GM12874 (cell line): Measurements from ENCODE around the gene CCDC27.

Experiments used
- CTCF ChIP-seq: IDR thresholded peaks from 2 replicates; pipeline ENCODE4 v1.5.1; 2011; ENCODE audit warnings: low read depth, mild to moderate bottlenecking, control low read depth, low read length, moderate library complexity; ENCODE audit not compliant: insufficient read depth

Gene CCDC27

DNA sequence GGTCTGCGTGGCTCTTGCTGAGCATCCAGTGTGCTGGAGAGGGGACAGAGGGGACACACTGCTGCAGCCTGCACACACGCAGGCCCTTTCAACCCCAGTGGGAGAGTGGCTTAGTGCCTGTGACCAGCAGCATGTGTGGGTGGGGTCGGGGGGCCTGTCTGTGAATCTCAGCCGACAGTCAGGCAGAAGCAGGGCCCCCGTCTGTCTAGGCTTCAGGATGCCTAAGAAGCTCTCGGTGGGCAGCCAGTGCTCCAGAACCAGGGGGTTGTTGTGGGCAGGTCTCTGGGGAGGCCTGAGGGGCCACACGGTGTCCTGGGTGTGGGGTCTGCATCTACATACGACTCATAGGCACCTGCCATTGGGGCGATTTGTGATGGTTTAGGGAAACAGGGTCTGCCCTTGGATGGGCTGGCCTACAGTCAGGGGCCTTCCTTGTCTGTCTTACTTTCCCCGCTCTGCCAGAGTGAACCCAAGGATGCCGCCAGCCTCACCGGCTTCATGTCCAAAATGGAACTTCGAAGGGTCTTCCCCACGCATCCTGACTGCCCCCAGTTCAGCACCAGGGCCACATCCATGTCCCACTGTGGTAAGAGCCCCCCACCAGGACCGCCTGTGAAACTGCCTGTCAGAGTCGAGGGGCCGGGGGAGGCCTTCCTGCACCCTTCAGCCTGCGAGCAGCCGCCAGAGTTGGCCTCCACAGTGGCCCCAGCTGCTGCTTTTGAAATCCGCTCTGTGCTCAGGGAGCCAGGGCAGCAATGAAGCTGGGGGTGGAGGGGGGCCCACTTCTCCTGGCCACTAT, 1.6 kb downstream of the CCDC27 start:
- TF ChIP-seq CTCF = no peak

DNA sequence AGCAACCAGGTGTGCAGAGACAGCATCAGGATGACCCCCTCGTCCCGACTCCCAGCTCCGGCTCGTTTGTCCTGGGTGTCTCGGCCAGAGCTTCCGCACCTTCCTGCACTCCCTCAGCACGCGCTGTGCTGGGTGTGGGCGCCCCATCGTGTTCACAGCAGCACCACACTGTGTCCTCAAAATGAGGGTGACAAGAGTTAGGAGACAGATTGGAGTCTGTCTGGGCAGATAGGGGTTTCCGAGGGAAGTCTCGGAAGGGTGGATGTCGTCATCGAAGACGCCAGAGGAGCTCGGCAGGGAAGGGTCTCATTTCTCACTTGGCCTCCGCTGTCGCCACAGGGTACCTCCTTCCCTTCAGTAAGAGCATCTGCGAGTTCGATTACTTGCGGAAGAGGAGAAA, 4.1 kb downstream of the CCDC27 start:
- TF ChIP-seq CTCF = no peak

DNA sequence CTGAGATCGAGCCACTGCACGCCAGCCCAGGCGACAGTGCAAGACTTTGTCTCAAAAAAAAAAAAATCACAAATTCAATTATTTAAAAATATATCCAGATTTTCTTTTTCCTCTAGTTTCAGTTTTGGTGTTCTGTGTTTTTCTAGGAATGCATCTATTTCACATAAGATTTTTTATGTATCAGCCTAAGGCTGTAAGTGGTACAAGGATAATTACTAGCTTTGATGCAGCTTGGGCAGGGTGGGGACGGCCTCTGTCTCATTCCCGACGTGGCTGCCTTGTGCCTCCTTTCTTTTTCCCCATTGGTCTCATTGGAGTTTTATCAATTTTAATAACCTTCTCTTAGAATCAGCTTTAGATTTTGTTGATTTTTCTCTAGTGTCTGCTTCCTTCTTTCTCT, 6.9 kb downstream of the CCDC27 start:
- no peak for TF ChIP-seq CTCF

DNA sequence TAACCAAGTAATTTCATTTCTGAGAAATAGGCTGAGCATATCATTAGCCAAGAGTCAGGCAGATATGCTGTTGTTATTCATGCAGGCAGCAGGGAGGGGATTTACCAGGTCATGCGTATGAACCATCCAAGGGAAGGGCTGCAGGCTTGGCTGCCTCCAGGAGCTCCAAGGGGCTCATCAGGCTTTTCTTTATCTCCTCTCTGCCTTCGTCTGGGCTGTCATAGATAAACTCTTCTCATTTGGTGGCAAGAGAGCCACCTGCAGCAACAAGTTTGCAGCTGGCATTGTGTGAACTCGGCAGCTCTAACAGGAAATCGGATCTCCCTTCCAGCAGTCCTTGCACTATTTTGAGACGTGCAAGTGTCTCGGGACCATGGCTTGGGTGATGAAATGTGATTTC, 7.5 kb downstream of the CCDC27 start:
- no peak for TF ChIP-seq CTCF

DNA sequence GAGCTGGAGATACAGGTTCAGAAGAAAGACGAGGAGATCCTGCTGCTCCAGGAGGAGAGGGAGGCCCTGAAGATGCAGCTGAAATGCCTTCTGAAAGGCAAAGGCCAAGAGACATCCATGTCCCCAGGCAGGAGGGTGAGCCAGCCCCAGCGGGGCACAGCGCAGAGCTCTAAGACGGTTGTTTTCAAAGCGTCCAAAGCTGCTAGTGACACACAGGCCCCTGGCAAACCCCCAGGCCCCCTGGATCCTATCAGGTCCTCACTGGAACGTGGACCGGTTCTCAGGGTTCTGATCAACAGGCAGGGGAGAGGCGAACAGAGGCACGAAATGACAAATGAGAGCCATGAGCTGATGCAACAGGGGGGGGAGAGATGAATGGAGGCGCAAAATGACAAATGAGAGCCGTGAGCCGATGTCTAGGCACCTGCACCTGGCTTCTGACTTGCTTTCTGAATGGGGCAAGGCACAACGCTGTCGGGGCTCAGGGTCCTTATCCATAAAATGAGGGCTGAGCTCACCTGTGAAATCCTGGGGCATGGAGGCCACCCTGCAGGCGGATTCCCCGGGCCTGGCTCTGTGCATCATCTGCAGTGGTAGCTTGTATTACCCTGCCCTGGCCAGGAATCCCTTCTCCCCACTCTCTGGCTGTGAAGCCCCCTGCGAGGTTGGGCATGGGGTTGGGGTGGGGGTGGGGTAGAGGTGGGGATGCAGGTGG, 9.2 kb downstream of the CCDC27 start:
- no peak for TF ChIP-seq CTCF

DNA sequence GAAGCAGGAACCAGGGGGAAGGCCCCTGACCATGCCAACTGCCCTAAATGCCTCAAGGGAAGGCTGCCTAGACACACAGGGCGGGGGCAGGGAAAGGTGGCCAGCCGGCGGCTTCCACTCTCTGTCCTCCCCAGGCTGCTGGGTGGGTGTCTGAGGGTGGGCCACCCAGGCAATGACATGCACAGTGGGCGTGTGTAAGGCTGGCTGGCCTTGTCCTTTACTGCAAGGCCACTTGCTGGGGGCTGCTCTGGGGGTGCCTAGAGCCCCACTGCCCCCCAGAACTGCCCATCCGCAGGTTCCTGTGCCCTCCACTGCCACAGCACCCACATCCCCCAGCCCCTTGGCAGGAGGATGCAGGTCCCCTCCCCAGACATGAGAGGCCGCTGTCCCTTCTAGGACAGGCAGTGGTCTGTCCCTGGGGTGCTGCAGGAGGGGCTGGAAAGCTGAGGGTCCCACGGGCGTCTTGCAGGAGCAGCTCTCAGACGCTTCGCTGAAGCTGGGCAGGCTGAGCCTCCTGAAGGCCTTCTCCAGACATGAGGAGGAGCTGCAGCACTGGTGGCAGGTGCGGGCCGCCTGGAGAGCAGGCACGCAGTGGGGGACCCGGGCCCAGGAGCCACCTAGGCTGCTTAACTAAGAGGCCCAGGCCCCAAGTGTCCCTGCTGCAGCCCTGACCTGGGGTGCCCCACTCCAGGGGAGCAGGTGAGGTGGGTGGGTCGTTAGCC, 10.1 kb downstream of the CCDC27 start:
- no peak for TF ChIP-seq CTCF

- no peak for TF ChIP-seq CTCF
Observed at GRCh38 chr1:3762873-3763228, 10.6 kb downstream of the CCDC27 start.
